SK-N-SH (cell line): ENCODE data around the gene SENP1. TPM values are rescaled to one million over a fixed set of nuclear protein-coding genes. Genes with fewer than 3 reads are reported as not detected.
A peak's percentile ranks its signal among the peaks of the same experiment; 100 is the strongest.

Experiments
- CTCF ChIA-PET: fragments of 300-600, 350-600 bp; formaldehyde crosslinking; extraction: SDS; loops from one replicate; lab custom pipeline; 2021; lab: Yijun Ruan, JAX
- POLR2A ChIA-PET: fragments of 350-600 bp; sonication (Branson Sonifier 250); formaldehyde crosslinking; extraction: SDS; loops from one replicate; lab custom pipeline; 2020; ENCODE audit warnings: antibody characterized with exemption, inconsistent platforms; lab: Yijun Ruan, JAX
- DNase-seq: peaks from one replicate; pipeline ENCODE4 v3.0.0; 2012
- H2AFZ ChIP-seq: fragments of 200-600 bp; sonication (generic); 2 replicates; pipeline ENCODE4 v1.8.1; 2016; ENCODE audit warnings: antibody characterized with exemption, mild to moderate bottlenecking, low read depth
- H3F3A ChIP-seq: fragments of 200-600 bp; sonication (generic); replicated peaks from 2 replicates; pipeline ENCODE3; 2016; ENCODE audit warnings: antibody characterized with exemption, mild to moderate bottlenecking; ENCODE audit not compliant: insufficient read depth
- H3K27ac ChIP-seq, 2 experiments: fragments of 200-500 bp in 1 of 2; fragments of 200-600 bp in 1 of 2; sonication (Bioruptor generic) in 1 of 2; sonication (generic), shearing (Covaris generic) in 1 of 2; 2 replicates each; pipeline versions ENCODE4 v1.5.1 to v1.6.1; 2014 to 2016; ENCODE audit warnings: low read depth in 2 of 2, inconsistent platforms in 1 of 2, low read length in 1 of 2, mild to moderate bottlenecking in 1 of 2, mixed read lengths in 1 of 2
- H3K27me3 ChIP-seq: fragments of 200-600 bp; sonication (generic), shearing (Covaris generic); 2 replicates; pipeline ENCODE4 v1.6.1; 2016; ENCODE audit warnings: mixed run types; ENCODE audit not compliant: insufficient read depth
- H3K36me3 ChIP-seq, 2 experiments: fragments of 200-500 bp in 1 of 2; fragments of 200-600 bp in 1 of 2; sonication (Bioruptor generic) in 1 of 2; sonication (generic) in 1 of 2; replicated peaks in 1 of 2; 2 replicates each; pipeline versions ENCODE3 to v1.5.1; 2014 to 2016; ENCODE audit warnings: low read length in 1 of 2, mild to moderate bottlenecking in 1 of 2; ENCODE audit not compliant: insufficient read depth in 2 of 2, control insufficient read depth in 1 of 2
- H3K4me1 ChIP-seq, 2 experiments: fragments of 200-500 bp in 1 of 2; fragments of 200-600 bp in 1 of 2; sonication (Bioruptor generic) in 1 of 2; sonication (generic), shearing (Covaris generic) in 1 of 2; 2 replicates each; pipeline versions ENCODE4 v1.5.1 to v1.6.1; 2014 to 2016; ENCODE audit warnings: low read depth in 1 of 2, low read length in 1 of 2, mixed run types in 1 of 2; ENCODE audit not compliant: insufficient read depth in 2 of 2, control insufficient read depth in 1 of 2
- H3K4me2 ChIP-seq: fragments of 200-600 bp; sonication (generic), shearing (Covaris generic); 2 replicates; pipeline ENCODE4 v1.6.1; 2017; ENCODE audit warnings: mixed run types
- H3K4me3 ChIP-seq, 2 experiments: fragments of 200-500 bp in 1 of 2; fragments of 200-600 bp in 1 of 2; sonication (Bioruptor generic) in 1 of 2; sonication (generic), shearing (Covaris generic) in 1 of 2; 2 replicates each; pipeline versions ENCODE4 v1.5.1 to v1.8.1; 2014 to 2016; ENCODE audit warnings: low read depth in 2 of 2, inconsistent platforms in 1 of 2, low read length in 1 of 2, mild to moderate bottlenecking in 1 of 2, mixed read lengths in 1 of 2, moderate library complexity in 1 of 2
- H3K79me2 ChIP-seq: fragments of 200-600 bp; sonication (generic); 2 replicates; pipeline ENCODE4 v1.8.1; 2017; ENCODE audit warnings: mild to moderate bottlenecking; ENCODE audit not compliant: insufficient read depth
- H3K9ac ChIP-seq: fragments of 200-600 bp; sonication (generic); 2 replicates; pipeline ENCODE4 v1.6.1; 2017; ENCODE audit warnings: mixed run types
- H3K9me2 ChIP-seq: fragments of 200-600 bp; sonication (generic); 2 replicates; pipeline ENCODE4 v1.6.1; 2017; ENCODE audit warnings: mixed run types
- H3K9me3 ChIP-seq: fragments of 200-600 bp; sonication (generic); 2 replicates; pipeline ENCODE4 v1.6.1; 2017; ENCODE audit warnings: mixed run types, mild to moderate bottlenecking, moderate library complexity
- H4K20me1 ChIP-seq: fragments of 200-600 bp; sonication (generic); 2 replicates; pipeline ENCODE4 v1.6.1; 2017; ENCODE audit warnings: mild to moderate bottlenecking, mixed run types; ENCODE audit not compliant: insufficient read depth
- GATA2 ChIP-seq: sonication (generic); formaldehyde crosslinking; IDR thresholded peaks from 2 replicates; pipeline ENCODE4 v1.5.0; 2020; ENCODE audit warnings: mild to moderate bottlenecking, missing genetic modification reagents
- NFIC ChIP-seq: IDR thresholded peaks from 2 replicates; pipeline ENCODE4 v1.4.0; 2012; ENCODE audit warnings: borderline replicate concordance
- TEAD4 ChIP-seq: IDR thresholded peaks from 2 replicates; pipeline ENCODE4 v1.4.0; 2012; ENCODE audit warnings: mild to moderate bottlenecking, borderline replicate concordance; ENCODE audit not compliant: insufficient read depth
- YY1 ChIP-seq: IDR thresholded peaks from 2 replicates; pipeline ENCODE4 v1.4.0; 2012; ENCODE audit warnings: low read depth, mild to moderate bottlenecking
- WGBS: methylation state at CpG from one replicate; pipeline ENCODE4 v1.1.6; 2017; ENCODE audit warnings: low lambda C conversion rate; 5-methylcytosine and 5-hydroxymethylcytosine counted together
- polyA plus RNA-seq, 3 experiments: library from polyadenylated mRNA; depleted of rRNA; stranded (reverse); fragments of >200 nt; gene quantifications; 2 replicates each; pipeline ENCODE4 v1.2.3, GENCODE V29; 2012
- TF ChIP-seq, protein P1 (sequence below): IDR thresholded peaks from 2 replicates; pipeline ENCODE4 v1.6.1; 2012; ENCODE audit warnings: mild to moderate bottlenecking, low read depth, low read length, moderate library complexity
- TF ChIP-seq, protein P2 (sequence below): fragments of 200-600 bp; sonication (generic); IDR thresholded peaks from 2 replicates; pipeline ENCODE4 v1.6.1; 2017; ENCODE audit warnings: antibody characterized with exemption, mild to moderate bottlenecking, moderate library complexity

SENP1 gene
- polyA plus RNA-seq, 1 of the 3 experiments (the other 2 are of a cell fraction), result 5.6 TPM

DNA sequence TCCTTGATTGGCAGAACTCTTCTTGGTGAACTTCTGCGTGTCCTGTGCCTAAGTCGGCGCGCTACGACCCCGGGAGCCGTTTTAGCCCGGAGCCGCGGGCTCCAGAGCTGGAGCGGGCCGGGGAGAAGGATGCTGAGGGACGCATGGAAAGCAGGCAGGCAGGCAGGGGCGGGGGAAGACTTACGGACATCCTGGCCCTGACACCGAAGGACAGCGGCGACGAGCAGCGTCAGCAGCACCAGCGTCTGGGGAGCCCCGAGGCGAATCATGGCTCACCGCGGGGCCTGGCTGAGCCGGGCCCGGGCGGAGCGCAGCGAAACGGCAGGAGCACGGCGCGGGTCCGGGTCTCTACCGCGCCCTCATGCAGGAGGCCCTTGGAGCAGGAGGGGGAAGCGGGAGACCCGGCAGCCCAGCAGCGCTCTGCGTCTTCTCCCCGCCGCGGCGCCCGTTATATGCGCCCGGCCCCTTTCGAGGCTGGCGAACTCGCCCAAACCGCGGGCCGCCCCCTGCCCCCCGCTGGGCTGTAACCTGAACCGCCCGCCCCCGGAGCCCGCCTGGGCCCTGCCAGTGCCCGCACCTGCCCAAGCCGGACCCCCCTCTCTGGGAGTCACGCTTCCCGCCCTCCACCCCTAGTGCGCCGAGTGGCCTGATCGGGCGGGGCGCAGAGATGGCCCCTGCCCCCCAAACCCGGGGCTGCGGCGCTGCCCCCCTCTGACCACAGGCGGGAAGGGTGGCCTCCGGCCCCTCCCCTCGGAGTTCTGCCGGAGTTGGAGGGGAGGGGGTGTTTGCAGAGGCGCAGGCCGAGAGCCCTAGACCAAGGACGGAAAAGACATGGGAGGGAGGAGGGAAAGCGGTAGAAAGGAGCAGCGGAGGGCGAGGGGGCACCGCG lies 101.6 kb downstream of the SENP1 start, which contains the start of gene COL2A1:
Gene COL2A1 (minus strand): TSS at position 424 of the 889 bp plus-strand sequence. CDS start 155 bp downstream, at position 269.
- Histone ChIP-seq H2AFZ (no peak within 1 kb of the TSS), H3K36me3 (no peaks in the 10 kb centered on the region), H3K79me2 (no peaks in the 10 kb centered on the region), H3K4me2 (peak within 1 kb of the TSS; percentile 74; the same call in 1 of the 2 replicates), H3K4me3 (peak within 1 kb of the TSS; percentile 24 to 44; a peak in 3 of 4 replicates), H4K20me1 (no peaks in the 10 kb centered on the region), H3K9me2 (no peaks in the 10 kb centered on the region), H3K27ac (no peak within 1 kb of the TSS), H3K9ac (no peak within 1 kb of the TSS), H3F3A (no peaks in the 10 kb centered on the region), H3K4me1 (peaks cover 5 to 35% of the 10 kb centered on the region in 2 experiments; a peak in 1 of 4 replicates), H3K9me3 (no peaks in the 10 kb centered on the region), H3K27me3 (peaks cover 84% of the 10 kb centered on the region)
- POLR2A ChIA-PET, result no interaction called here
- peak; percentile 75 for DNase-seq
- 15% methylated on average over 33 of the region's 83 CpGs for WGBS
- TF ChIP-seq, protein P1, sequence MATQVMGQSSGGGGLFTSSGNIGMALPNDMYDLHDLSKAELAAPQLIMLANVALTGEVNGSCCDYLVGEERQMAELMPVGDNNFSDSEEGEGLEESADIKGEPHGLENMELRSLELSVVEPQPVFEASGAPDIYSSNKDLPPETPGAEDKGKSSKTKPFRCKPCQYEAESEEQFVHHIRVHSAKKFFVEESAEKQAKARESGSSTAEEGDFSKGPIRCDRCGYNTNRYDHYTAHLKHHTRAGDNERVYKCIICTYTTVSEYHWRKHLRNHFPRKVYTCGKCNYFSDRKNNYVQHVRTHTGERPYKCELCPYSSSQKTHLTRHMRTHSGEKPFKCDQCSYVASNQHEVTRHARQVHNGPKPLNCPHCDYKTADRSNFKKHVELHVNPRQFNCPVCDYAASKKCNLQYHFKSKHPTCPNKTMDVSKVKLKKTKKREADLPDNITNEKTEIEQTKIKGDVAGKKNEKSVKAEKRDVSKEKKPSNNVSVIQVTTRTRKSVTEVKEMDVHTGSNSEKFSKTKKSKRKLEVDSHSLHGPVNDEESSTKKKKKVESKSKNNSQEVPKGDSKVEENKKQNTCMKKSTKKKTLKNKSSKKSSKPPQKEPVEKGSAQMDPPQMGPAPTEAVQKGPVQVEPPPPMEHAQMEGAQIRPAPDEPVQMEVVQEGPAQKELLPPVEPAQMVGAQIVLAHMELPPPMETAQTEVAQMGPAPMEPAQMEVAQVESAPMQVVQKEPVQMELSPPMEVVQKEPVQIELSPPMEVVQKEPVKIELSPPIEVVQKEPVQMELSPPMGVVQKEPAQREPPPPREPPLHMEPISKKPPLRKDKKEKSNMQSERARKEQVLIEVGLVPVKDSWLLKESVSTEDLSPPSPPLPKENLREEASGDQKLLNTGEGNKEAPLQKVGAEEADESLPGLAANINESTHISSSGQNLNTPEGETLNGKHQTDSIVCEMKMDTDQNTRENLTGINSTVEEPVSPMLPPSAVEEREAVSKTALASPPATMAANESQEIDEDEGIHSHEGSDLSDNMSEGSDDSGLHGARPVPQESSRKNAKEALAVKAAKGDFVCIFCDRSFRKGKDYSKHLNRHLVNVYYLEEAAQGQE, result no peak
- TF ChIP-seq TEAD4, result no peak
- TF ChIP-seq NFIC, result no peak
- TF ChIP-seq YY1, result no peak
- CTCF ChIA-PET, result interaction anchor here (0.8 to 2.0 kb wide), 2 partner anchors 13 to 55 kb away, joined by 4 to 7 read pairs; no protein-coding TSS in a partner anchor

DNA sequence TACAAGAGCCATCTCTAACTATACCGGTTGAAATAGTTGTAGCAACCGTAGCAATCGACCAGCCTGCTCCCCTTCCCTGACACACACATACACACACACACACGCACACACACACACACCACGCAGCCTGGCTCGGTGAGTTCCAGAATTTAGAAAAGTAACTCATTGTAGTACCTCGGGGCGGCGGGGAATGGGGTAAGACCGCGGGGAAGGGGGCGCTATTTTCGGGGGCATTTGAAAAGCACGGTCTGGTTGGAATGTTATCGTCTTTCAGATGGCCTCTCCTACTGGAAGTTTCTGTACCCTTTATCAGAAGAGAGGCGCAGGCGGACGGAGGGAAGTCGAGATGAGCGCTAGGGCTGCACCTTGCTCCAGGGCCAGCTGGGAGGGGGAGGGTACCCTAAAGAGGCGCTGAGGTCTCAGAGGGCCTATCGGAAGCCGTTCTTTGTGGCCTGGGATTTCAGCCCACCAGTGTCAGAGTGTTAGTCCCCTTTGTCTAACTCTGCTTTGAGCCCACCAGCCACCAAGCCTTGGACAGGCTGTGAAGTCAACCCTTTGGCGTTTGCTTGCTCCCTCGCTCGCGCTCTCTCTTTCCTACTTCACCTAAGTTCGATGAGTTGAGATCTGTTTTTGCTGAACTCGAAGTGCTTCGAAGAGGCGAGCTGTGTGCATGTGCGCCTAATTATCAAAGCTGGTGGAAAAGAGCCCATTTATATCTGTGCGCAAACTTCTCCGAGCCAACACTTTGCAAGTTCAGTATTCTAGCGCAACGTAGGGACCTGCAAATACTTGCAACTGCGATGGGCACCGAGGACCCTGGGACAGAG lies 102.4 kb downstream of the SENP1 start:
- H3K9me3 ChIP-seq, result no peaks in the 10 kb centered on the region
- H3K79me2 ChIP-seq, result no peaks in the 10 kb centered on the region
- POLR2A ChIA-PET, result interaction anchor here (1.3 kb wide), 1 partner anchor 12 kb away, joined by 5 read pairs; no protein-coding TSS in a partner anchor
- H3K9ac ChIP-seq, result no peak overlapping the region
- H3K4me1 ChIP-seq, result peaks cover 5 to 35% of the 10 kb centered on the region in 2 experiments; a peak in 1 of 4 replicates
- H3K36me3 ChIP-seq, result no peaks in the 10 kb centered on the region
- WGBS, result 25% methylated on average over 35 of the region's 38 CpGs
- TF ChIP-seq GATA2, result no peak
- TF ChIP-seq, protein P2, sequence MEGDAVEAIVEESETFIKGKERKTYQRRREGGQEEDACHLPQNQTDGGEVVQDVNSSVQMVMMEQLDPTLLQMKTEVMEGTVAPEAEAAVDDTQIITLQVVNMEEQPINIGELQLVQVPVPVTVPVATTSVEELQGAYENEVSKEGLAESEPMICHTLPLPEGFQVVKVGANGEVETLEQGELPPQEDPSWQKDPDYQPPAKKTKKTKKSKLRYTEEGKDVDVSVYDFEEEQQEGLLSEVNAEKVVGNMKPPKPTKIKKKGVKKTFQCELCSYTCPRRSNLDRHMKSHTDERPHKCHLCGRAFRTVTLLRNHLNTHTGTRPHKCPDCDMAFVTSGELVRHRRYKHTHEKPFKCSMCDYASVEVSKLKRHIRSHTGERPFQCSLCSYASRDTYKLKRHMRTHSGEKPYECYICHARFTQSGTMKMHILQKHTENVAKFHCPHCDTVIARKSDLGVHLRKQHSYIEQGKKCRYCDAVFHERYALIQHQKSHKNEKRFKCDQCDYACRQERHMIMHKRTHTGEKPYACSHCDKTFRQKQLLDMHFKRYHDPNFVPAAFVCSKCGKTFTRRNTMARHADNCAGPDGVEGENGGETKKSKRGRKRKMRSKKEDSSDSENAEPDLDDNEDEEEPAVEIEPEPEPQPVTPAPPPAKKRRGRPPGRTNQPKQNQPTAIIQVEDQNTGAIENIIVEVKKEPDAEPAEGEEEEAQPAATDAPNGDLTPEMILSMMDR, result peak; percentile 26
- H3K27ac ChIP-seq, result no peak overlapping the region
- H3F3A ChIP-seq, result no peaks in the 10 kb centered on the region
- no peak for DNase-seq
- CTCF ChIA-PET, result interaction anchor here (1.3 to 2.1 kb wide), 4 partner anchors 7 to 40 kb away, joined by 4 to 7 read pairs (median 4); partner anchors contain the start of gene TMEM106C
- H3K4me2 ChIP-seq, result peak overlapping the region; percentile 95; the same call in 1 of the 2 replicates
- H4K20me1 ChIP-seq, result no peaks in the 10 kb centered on the region
- H2AFZ ChIP-seq, result no peak overlapping the region
- peaks cover 86% of the 10 kb centered on the region for H3K27me3 ChIP-seq
- H3K9me2 ChIP-seq, result no peaks in the 10 kb centered on the region
- peak overlapping the region; percentile 24 to 44; a peak in 2 of 4 replicates for H3K4me3 ChIP-seq
